HG02678 (cell line): ENCODE results near the gene CXXC5.

Experiments
- ATAC-seq: cut with Tn5 transposase; IDR thresholded peaks from one replicate; pipeline ENCODE4 v1.9.1; 2021; ENCODE audit warnings: mild to moderate bottlenecking, moderate library complexity; ENCODE audit not compliant: unreplicated experiment

Gene CXXC5

GRCh38 chr5:139664086-139664693, 16.0 kb downstream of the CXXC5 start:
- peak; percentile 32 for ATAC-seq

GRCh38 chr5:139664727-139665351, 16.7 kb downstream of the CXXC5 start:
- no peak for ATAC-seq

- no peak for ATAC-seq
These were observed 17.5 kb downstream of the CXXC5 start for GRCh38 chr5:139665626-139666025.

- ATAC-seq: no peak
These were observed 18.4 kb downstream of the CXXC5 start for GRCh38 chr5:139666551-139666950.

GRCh38 chr5:139667001-139667729, 19.0 kb downstream of the CXXC5 start:
- no peak for ATAC-seq

GRCh38 chr5:139667730-139668063, 19.5 kb downstream of the CXXC5 start:
- no peak for ATAC-seq

GRCh38 chr5:139668064-139668880, 20.1 kb downstream of the CXXC5 start:
- no peak for ATAC-seq

GRCh38 chr5:139668924-139669661, 20.9 kb downstream of the CXXC5 start:
- ATAC-seq: no peak

GRCh38 chr5:139669662-139670368, 21.7 kb downstream of the CXXC5 start:
- ATAC-seq: peak; percentile 32

- peak; percentile 53 for ATAC-seq
These were observed 22.4 kb downstream of the CXXC5 start for GRCh38 chr5:139670369-139671095.

GRCh38 chr5:139671096-139671841, 23.1 kb downstream of the CXXC5 start:
- no peak for ATAC-seq

- ATAC-seq: no peak
These were observed 27.1 kb downstream of the CXXC5 start for GRCh38 chr5:139675213-139675612.

- ATAC-seq: no peak
These were observed 27.7 kb downstream of the CXXC5 start for GRCh38 chr5:139675825-139676224.

- ATAC-seq: no peak
These were observed 28.3 kb downstream of the CXXC5 start for GRCh38 chr5:139676406-139676805.

GRCh38 chr5:139676951-139677735, 29.0 kb downstream of the CXXC5 start:
- ATAC-seq: no peak

- ATAC-seq: no peak
These were observed 29.8 kb downstream of the CXXC5 start for GRCh38 chr5:139677736-139678613.
